NCI-H524 treated with DMSO at 0.1 percent for 48 hours (cell line): ENCODE measurements around the gene TLE7.

Experiments
- DNase-seq: peaks from one replicate; lab custom pipeline; 2025; lab: John Stamatoyannopoulos, UW

The TLE7 gene

GRCh38 chr16:71448274-71448866, 6.5 kb upstream of the TLE7 start:
- no peak for DNase-seq

GRCh38 chr16:71443714-71444113, 1.9 kb upstream of the TLE7 start:
- DNase-seq = no peak

- DNase-seq = no peak
Observed at GRCh38 chr16:71441348-71442050, 355 bp downstream of the TLE7 start.

- DNase-seq = no peak
Observed at GRCh38 chr16:71440669-71441347, 1.0 kb downstream of the TLE7 start.

- no peak for DNase-seq
Observed at GRCh38 chr16:71439523-71439922, 2.3 kb downstream of the TLE7 start.

GRCh38 chr16:71436473-71436872, 5.4 kb downstream of the TLE7 start:
- DNase-seq = no peak

- no peak for DNase-seq
Observed at GRCh38 chr16:71432906-71433305, 8.9 kb downstream of the TLE7 start.

- DNase-seq = no peak
Observed at GRCh38 chr16:71431991-71432390, 9.9 kb downstream of the TLE7 start.

- DNase-seq = no peak
Observed at GRCh38 chr16:71431176-71431575, 10.7 kb downstream of the TLE7 start.

- DNase-seq = no peak
Observed at GRCh38 chr16:71430744-71431143, 11.1 kb downstream of the TLE7 start.

GRCh38 chr16:71429581-71429980, 12.3 kb downstream of the TLE7 start:
- DNase-seq = no peak

GRCh38 chr16:71428883-71429282, 13.0 kb downstream of the TLE7 start:
- DNase-seq = no peak

GRCh38 chr16:71428385-71428784, 13.5 kb downstream of the TLE7 start:
- no peak for DNase-seq

- no peak for DNase-seq
Observed at GRCh38 chr16:71426880-71427615, 14.8 kb downstream of the TLE7 start.

GRCh38 chr16:71426069-71426879, 15.6 kb downstream of the TLE7 start:
- peak; percentile 90 for DNase-seq

GRCh38 chr16:71425746-71426068, 16.1 kb downstream of the TLE7 start:
- DNase-seq = no peak

GRCh38 chr16:71424626-71425025, 17.2 kb downstream of the TLE7 start:
- no peak for DNase-seq

GRCh38 chr16:71423865-71424264, 18.0 kb downstream of the TLE7 start:
- DNase-seq = no peak

GRCh38 chr16:71423016-71423415, 18.8 kb downstream of the TLE7 start:
- no peak for DNase-seq

- no peak for DNase-seq
Observed at GRCh38 chr16:71421911-71422310, 19.9 kb downstream of the TLE7 start.

- no peak for DNase-seq
Observed at GRCh38 chr16:71414038-71414437, 27.8 kb downstream of the TLE7 start.

- no peak for DNase-seq
Observed at GRCh38 chr16:71413341-71413740, 28.5 kb downstream of the TLE7 start.
